HCT116 (cell line): ENCODE measurements around the gene TMEM117. TPM values are rescaled to one million over a fixed set of nuclear protein-coding genes. Genes with fewer than 3 reads are reported as not detected.

Source experiments
- ATAC-seq: fragments of 200-7000 bp; cut with Tn5 transposase; 2 replicates; pipeline ENCODE4 v1.9.1; 2020; ENCODE audit warnings: mild to moderate bottlenecking, moderate library complexity
- BruUV-seq: library from RNA; stranded (reverse); fragments of 400-500 nt; replicated peaks from 2 replicates; lab custom pipeline; 2021; lab: Mats Ljungman, UMichigan
- CTCF ChIA-PET: fragments of 300-600 bp; sonication (Branson Sonifier 250); formaldehyde crosslinking; loops from one replicate; lab custom pipeline; 2021; ENCODE audit warnings: antibody characterized with exemption; lab: Charles Lee
- POLR2A ChIA-PET: fragments of 300-600, 350-600 bp; sonication (Branson Sonifier 250); formaldehyde crosslinking; loops from one replicate; lab custom pipeline; 2021; ENCODE audit warnings: antibody characterized with exemption; lab: Charles Lee
- RAD21 ChIA-PET, 2 experiments: fragments of 300-600 bp; sonication (Branson Sonifier 250); formaldehyde crosslinking; loops; one replicate each; lab custom pipeline; 2023; ENCODE audit warnings: low total read pairs in 2 of 2; ENCODE audit not compliant: uncharacterized antibody in 2 of 2, unreplicated experiment in 2 of 2, low non-redundant PET in 1 of 2; lab: Charles Lee
- DNase-seq: peaks from one replicate; pipeline ENCODE4 v3.0.0-alpha.2; 2010; ENCODE audit warnings: low read depth, low spot score
- H2AFZ ChIP-seq: fragments of 200-600 bp; shearing (Covaris generic), sonication (generic); 2 replicates; pipeline ENCODE4 v1.6.1; 2017; ENCODE audit warnings: low read depth, mixed run types, mixed read lengths, antibody characterized with exemption, low read length; ENCODE audit not compliant: poor library complexity, severe bottlenecking
- H3K27ac ChIP-seq: 2 replicates; pipeline ENCODE4 v1.5.1; 2012; ENCODE audit warnings: low read depth, low read length
- H3K27me3 ChIP-seq: fragments of 200-600 bp; sonication (generic); 2 replicates; pipeline ENCODE4 v1.6.1; 2016; ENCODE audit warnings: mixed run types, low read length, mixed read lengths; ENCODE audit not compliant: insufficient read depth
- H3K36me3 ChIP-seq, 2 experiments: fragments of 200-500 bp in 1 of 2; fragments of 200-600 bp in 1 of 2; sonication (Bioruptor generic) in 1 of 2; sonication (generic) in 1 of 2; 2 replicates each; pipeline versions ENCODE4 v1.5.1 to v1.6.1; 2014 to 2016; ENCODE audit warnings: low read length in 2 of 2, inconsistent platforms in 1 of 2, mixed read lengths in 1 of 2, mixed run types in 1 of 2; ENCODE audit not compliant: insufficient read depth in 2 of 2, control insufficient read depth in 1 of 2
- H3K4me1 ChIP-seq, 2 experiments: fragments of 200-600 bp in 1 of 2; sonication (generic) in 1 of 2; 2 replicates each; pipeline versions ENCODE4 v1.5.1 to v1.6.1; 2012 to 2017; ENCODE audit warnings: low read length in 2 of 2, inconsistent platforms in 1 of 2, mild to moderate bottlenecking in 1 of 2, mixed read lengths in 1 of 2, mixed run types in 1 of 2, moderate library complexity in 1 of 2; ENCODE audit not compliant: insufficient read depth in 2 of 2, control insufficient read depth in 1 of 2
- H3K4me2 ChIP-seq: fragments of 200-600 bp; sonication (generic); 2 replicates; pipeline ENCODE4 v1.6.1; 2017; ENCODE audit warnings: mixed run types, low read length, mixed read lengths
- H3K4me3 ChIP-seq, 2 experiments: fragments of 200-600 bp in 1 of 2; sonication (generic) in 1 of 2; replicated peaks in 1 of 2; 2 replicates each; pipeline ENCODE4 v1.5.1; 2011 to 2016; ENCODE audit warnings: low read length in 2 of 2, control low read depth in 1 of 2, low read depth in 1 of 2, mild to moderate bottlenecking in 1 of 2, mixed read lengths in 1 of 2, mixed run types in 1 of 2
- H3K79me2 ChIP-seq: fragments of 200-600 bp; sonication (generic); 2 replicates; pipeline ENCODE4 v1.6.1; 2017; ENCODE audit warnings: mild to moderate bottlenecking, mixed run types, low read length, moderate library complexity, mixed read lengths; ENCODE audit not compliant: insufficient read depth
- H3K9ac ChIP-seq: fragments of 200-600 bp; sonication (generic); 2 replicates; pipeline ENCODE4 v1.6.1; 2016; ENCODE audit warnings: low read length, mixed read lengths
- H3K9me2 ChIP-seq: fragments of 200-600 bp; sonication (generic), shearing (Covaris generic); 2 replicates; pipeline ENCODE4 v1.6.1; 2017; ENCODE audit warnings: mixed run types, mild to moderate bottlenecking, moderate library complexity; ENCODE audit not compliant: insufficient read depth
- H3K9me3 ChIP-seq, 2 experiments: fragments of 200-500 bp in 1 of 2; fragments of 200-600 bp in 1 of 2; sonication (Bioruptor generic) in 1 of 2; sonication (generic) in 1 of 2; 2 replicates each; pipeline ENCODE4 v1.6.1; 2014 to 2017; ENCODE audit warnings: low read length in 2 of 2, mixed read lengths in 2 of 2, inconsistent platforms in 1 of 2, low read depth in 1 of 2, mild to moderate bottlenecking in 1 of 2, mixed run types in 1 of 2, moderate library complexity in 1 of 2; ENCODE audit not compliant: control insufficient read depth in 1 of 2, insufficient read depth in 1 of 2
- H4K20me1 ChIP-seq: fragments of 200-600 bp; sonication (generic), shearing (Covaris generic); 2 replicates; pipeline ENCODE4 v1.6.1; 2017; ENCODE audit warnings: mixed run types, mild to moderate bottlenecking, moderate library complexity; ENCODE audit not compliant: insufficient read depth
- EGR1 ChIP-seq: IDR thresholded peaks from 2 replicates; pipeline ENCODE4 v1.6.1; 2012; ENCODE audit warnings: low read depth
- ELF1 ChIP-seq: IDR thresholded peaks from 2 replicates; pipeline ENCODE4 v1.6.1; 2012; ENCODE audit warnings: low read depth, borderline replicate concordance
- JUND ChIP-seq: IDR thresholded peaks from 2 replicates; pipeline ENCODE4 v1.6.1; 2012
- MAX ChIP-seq: IDR thresholded peaks from 2 replicates; pipeline ENCODE4 v1.6.1; 2012
- RAD21 ChIP-seq: IDR thresholded peaks from 2 replicates; pipeline ENCODE4 v1.6.1; 2012; ENCODE audit warnings: low read depth, mild to moderate bottlenecking
- REST ChIP-seq: IDR thresholded peaks from 2 replicates; pipeline ENCODE4 v1.6.1; 2012; ENCODE audit warnings: low read depth
- SIN3A ChIP-seq: IDR thresholded peaks from 2 replicates; pipeline ENCODE4 v1.6.1; 2012; ENCODE audit warnings: low read depth
- SRF ChIP-seq: IDR thresholded peaks from 2 replicates; pipeline ENCODE4 v1.6.1; 2012; ENCODE audit warnings: low read depth
- TCF7L2 ChIP-seq: IDR thresholded peaks from 2 replicates; pipeline ENCODE4 v1.7.0; 2011; ENCODE audit warnings: borderline replicate concordance, inconsistent platforms; ENCODE audit not compliant: insufficient read depth, insufficient read length; ENCODE audit errors: extremely low read depth
- YY1 ChIP-seq: IDR thresholded peaks from 2 replicates; pipeline ENCODE4 v1.6.1; 2011; ENCODE audit warnings: low read length, low read depth, moderate library complexity, mild to moderate bottlenecking; ENCODE audit not compliant: insufficient replicate concordance; ENCODE audit errors: extremely low read depth
- ZFX ChIP-seq: fragments of 450-650 bp; IDR thresholded peaks from 2 replicates; pipeline ENCODE4 v1.6.1; 2017
- ZNF274 ChIP-seq: fragments of 200-500 bp; sonication (Bioruptor generic); IDR thresholded peaks from 2 replicates; pipeline ENCODE4 v1.6.1; 2014; ENCODE audit warnings: mild to moderate bottlenecking, low read depth, low read length, inconsistent platforms
- intact Hi-C: fragments of 100-400 bp; cut with micrococcal nuclease; formaldehyde crosslinking; loops from 2 replicates; pipeline ENCODE4 v1.10.0; 2022
- total RNA-seq: library from RNA; stranded (reverse); gene quantifications from one replicate; pipeline ENCODE4 v1.2.1, GENCODE V29; 2021; ENCODE audit not compliant: unreplicated experiment

Gene TMEM117
- total RNA-seq, 1 experiment from 2014 or later: 3.6 TPM

- TF ChIP-seq JUND (no peak), ZFX (no peak)
- TF ChIP-seq, all 23 proteins: peak for 0
Observed at GRCh38 chr12:44017216-44017615, 181.3 kb downstream of the TMEM117 start (continued).

GRCh38 chr12:44019118-44019517 is 183.2 kb downstream of the TMEM117 start:
- intact Hi-C loops: no loop called here
- Histone ChIP-seq H3K36me3 (no peaks in the 10 kb centered on the region), H3K4me1 (no peaks in the 10 kb centered on the region), H3K9ac (no peak overlapping the region), H3K4me3 (no peak overlapping the region), H3K27me3 (no peaks in the 10 kb centered on the region), H3K79me2 (no peaks in the 10 kb centered on the region), H3K9me3 (no peaks in the 10 kb centered on the region), H3K9me2 (no peaks in the 10 kb centered on the region), H4K20me1 (no peaks in the 10 kb centered on the region), H3K4me2 (no peak overlapping the region), H2AFZ (no peak overlapping the region), H3K27ac (no peak overlapping the region)
- ATAC-seq: no peak
- BruUV-seq: no TSS peak
- no peak for DNase-seq
- ChIA-PET CTCF (no interaction called here), RAD21 (no interaction called here), POLR2A (no interaction called here)
- no peak for TF ChIP-seq JUND
- no peak for TF ChIP-seq ZNF274
- no peak for TF ChIP-seq TCF7L2
- TF ChIP-seq MAX: no peak
- no peak for TF ChIP-seq EGR1
- TF ChIP-seq SIN3A: no peak

- Histone ChIP-seq H3K79me2 (no peaks in the 10 kb centered on the region), H3K27ac (no peak overlapping the region), H3K27me3 (no peaks in the 10 kb centered on the region), H3K4me1 (no peaks in the 10 kb centered on the region), H3K36me3 (no peaks in the 10 kb centered on the region), H3K9ac (no peak overlapping the region), H3K9me2 (no peaks in the 10 kb centered on the region)
- POLR2A ChIA-PET: no interaction called here
- BruUV-seq: no TSS peak
- TF ChIP-seq SRF (no peak), RAD21 (no peak), REST (no peak), MAX (no peak), ZFX (no peak), TCF7L2 (no peak), ELF1 (no peak), ZNF274 (no peak), YY1 (no peak), JUND (no peak)
- TF ChIP-seq, all 23 proteins: peak for 0
- no peak overlapping the region for H3K4me3 ChIP-seq
- CTCF ChIA-PET: no interaction called here
- no peak for DNase-seq
- no peaks in the 10 kb centered on the region for H3K9me3 ChIP-seq
- intact Hi-C loops: no loop called here
- no peaks in the 10 kb centered on the region for H4K20me1 ChIP-seq
- H3K4me2 ChIP-seq: no peak overlapping the region
- RAD21 ChIA-PET: no interaction called here
- ATAC-seq: no peak
- no peak overlapping the region for H2AFZ ChIP-seq
Observed at GRCh38 chr12:44020555-44020954, 184.7 kb downstream of the TMEM117 start.
